Measurements from ENCODE around the gene ZNF579.
"Not testable (repeated sequence)": the region's sequence is repeated elsewhere in the genome, so short reads cannot be mapped to it uniquely, and the experiment has no call there.

GRCh38 chr19:55569477-55569876 is 11.2 kb downstream of the ZNF579 start:
- TF ChIP-seq SUZ12 (IDR thresholded peaks at IDR 0.05; ENCODE audit: extremely low read depth, insufficient read depth, insufficient read length); YY1 (IDR thresholded peaks at IDR 0.05; ENCODE audit: insufficient read depth, insufficient read length): not testable (repeated sequence)

Data from NT2/D1 (cell line).